Measurements from ENCODE around the gene DNAH17. TPM values are rescaled to one million over a fixed set of nuclear protein-coding genes. Genes with fewer than 3 reads are reported as not detected.

Gene DNAH17
- total RNA-seq, 1 donor from 2014 or later = 2.0 TPM

GRCh38 chr17:78437508-78438169 is 139.6 kb downstream of the DNAH17 start:
- H3K36me3 ChIP-seq = no peaks in the 10 kb centered on the region
- intact Hi-C loops (cut with DNase I) = no loop called here
- no peaks in the 10 kb centered on the region for H3K27me3 ChIP-seq
- H3K4me3 ChIP-seq = no peak overlapping the region
- TF ChIP-seq POLR2AphosphoS5 (IDR thresholded peaks at IDR 0.05; ENCODE audit: insufficient read depth in 1 of 2, low read depth in 1 of 2) = no peak
- no peak for TF ChIP-seq CTCF (IDR thresholded peaks at IDR 0.05)
- no peak for TF ChIP-seq POLR2A (IDR thresholded peaks at IDR 0.05)
- no peaks in the 10 kb centered on the region for H3K9me3 ChIP-seq
- no peaks in the 10 kb centered on the region for H3K4me1 ChIP-seq
- H3K27ac ChIP-seq = no peak overlapping the region
- DNase-seq (ENCODE audit: extremely low spot score in 2 of 2) = no peak

GRCh38 chr17:78435330-78436005 is 141.7 kb downstream of the DNAH17 start:
- no peak overlapping the region for H3K27ac ChIP-seq
- TF ChIP-seq POLR2AphosphoS5 (IDR thresholded peaks at IDR 0.05; ENCODE audit: insufficient read depth in 1 of 2, low read depth in 1 of 2) (no peak), CTCF (IDR thresholded peaks at IDR 0.05) (no peak), POLR2A (IDR thresholded peaks at IDR 0.05) (no peak)

GRCh38 chr17:78434455-78435329 is 142.5 kb downstream of the DNAH17 start:
- Histone ChIP-seq H3K4me3 (no peak overlapping the region), H3K4me1 (no peaks in the 10 kb centered on the region), H3K27ac (no peak overlapping the region), H3K27me3 (no peaks in the 10 kb centered on the region), H3K9me3 (no peaks in the 10 kb centered on the region), H3K36me3 (no peaks in the 10 kb centered on the region)
- intact Hi-C loops (cut with DNase I) = no loop called here
- no peak for DNase-seq (ENCODE audit: extremely low spot score in 2 of 2)
- no peak for TF ChIP-seq POLR2AphosphoS5 (IDR thresholded peaks at IDR 0.05; ENCODE audit: insufficient read depth in 1 of 2, low read depth in 1 of 2)
- no peak for TF ChIP-seq CTCF (IDR thresholded peaks at IDR 0.05)
- TF ChIP-seq POLR2A (IDR thresholded peaks at IDR 0.05) = no peak

More at GRCh38 chr17:78435330-78436005, 141.7 kb downstream of the DNAH17 start:
- Histone ChIP-seq H3K4me3 (no peak overlapping the region), H3K27me3 (no peaks in the 10 kb centered on the region), H3K4me1 (no peaks in the 10 kb centered on the region), H3K9me3 (no peaks in the 10 kb centered on the region), H3K36me3 (no peaks in the 10 kb centered on the region)
- no peak for DNase-seq (ENCODE audit: extremely low spot score in 2 of 2)
- intact Hi-C loops (cut with DNase I) = no loop called here

GRCh38 chr17:78433780-78434335 is 143.3 kb downstream of the DNAH17 start:
- TF ChIP-seq CTCF (IDR thresholded peaks at IDR 0.05) (no peak), POLR2A (IDR thresholded peaks at IDR 0.05) (no peak), POLR2AphosphoS5 (IDR thresholded peaks at IDR 0.05; ENCODE audit: insufficient read depth in 1 of 2, low read depth in 1 of 2) (no peak)
- no peak for DNase-seq (ENCODE audit: extremely low spot score in 2 of 2)
- Histone ChIP-seq H3K9me3 (no peaks in the 10 kb centered on the region), H3K4me1 (no peaks in the 10 kb centered on the region), H3K4me3 (no peak overlapping the region), H3K36me3 (no peaks in the 10 kb centered on the region), H3K27me3 (no peaks in the 10 kb centered on the region), H3K27ac (no peak overlapping the region)
- intact Hi-C loops (cut with DNase I) = no loop called here

All from vagina (tissue), 2 donors.